Measurements from ENCODE around the gene ALPK1.
"Not testable (repeated sequence)": the region's sequence is repeated elsewhere in the genome, so short reads cannot be mapped to it uniquely, and the experiment has no call there.

The ALPK1 gene

GRCh38 chr4:112299721-112300120 lies 2.6 kb downstream of the ALPK1 start:
- DNase-seq (ENCODE audit: low read depth) = no peak
- TF ChIP-seq CTCF (IDR thresholded peaks at IDR 0.05; ENCODE audit: control insufficient read depth, extremely low read depth, insufficient read depth) = no peak
- H3K4me3 ChIP-seq (ENCODE audit: low read depth, low read length) = no peak overlapping the region

GRCh38 chr4:112302320-112303274 lies 5.4 kb downstream of the ALPK1 start:
- no peak overlapping the region for H3K4me3 ChIP-seq (ENCODE audit: low read depth, low read length)
- DNase-seq (ENCODE audit: low read depth) = no peak
- no peak for TF ChIP-seq CTCF (IDR thresholded peaks at IDR 0.05; ENCODE audit: control insufficient read depth, extremely low read depth, insufficient read depth)

GRCh38 chr4:112305477-112305876 lies 8.3 kb downstream of the ALPK1 start:
- not testable (repeated sequence) for H3K4me3 ChIP-seq (ENCODE audit: low read depth, low read length); DNase-seq (ENCODE audit: low read depth)

GRCh38 chr4:112309263-112309791 lies 12.2 kb downstream of the ALPK1 start:
- DNase-seq (ENCODE audit: low read depth); H3K4me3 ChIP-seq (ENCODE audit: low read depth, low read length): not testable (repeated sequence)

- no peak overlapping the region for H3K4me3 ChIP-seq (ENCODE audit: low read depth, low read length)
- no peak for TF ChIP-seq CTCF (IDR thresholded peaks at IDR 0.05; ENCODE audit: control insufficient read depth, extremely low read depth, insufficient read depth)
- no peak for DNase-seq (ENCODE audit: low read depth)
These were observed 14.3 kb downstream of the ALPK1 start for GRCh38 chr4:112311516-112311915.

GRCh38 chr4:112312610-112313239 lies 15.6 kb downstream of the ALPK1 start:
- no peak for TF ChIP-seq CTCF (IDR thresholded peaks at IDR 0.05; ENCODE audit: control insufficient read depth, extremely low read depth, insufficient read depth)
- no peak overlapping the region for H3K4me3 ChIP-seq (ENCODE audit: low read depth, low read length)
- DNase-seq (ENCODE audit: low read depth) = no peak

GRCh38 chr4:112315446-112315845 lies 18.3 kb downstream of the ALPK1 start:
- TF ChIP-seq CTCF (IDR thresholded peaks at IDR 0.05; ENCODE audit: control insufficient read depth, extremely low read depth, insufficient read depth) = no peak
- H3K4me3 ChIP-seq (ENCODE audit: low read depth, low read length) = no peak overlapping the region

More at GRCh38 chr4:112315446-112315845, 18.3 kb downstream of the ALPK1 start:
- no peak for DNase-seq (ENCODE audit: low read depth)
